Neural cell (in vitro differentiated cells): ENCODE data around the gene GTPBP2.

Experiments
- CTCF ChIP-seq: fragments of 450-650 bp; IDR thresholded peaks from 2 replicates; pipeline ENCODE4 v1.5.1; 2014; ENCODE audit warnings: antibody characterized with exemption, mild to moderate bottlenecking, moderate library complexity; ENCODE audit not compliant: poor library complexity, severe bottlenecking
- EP300 ChIP-seq: fragments of 450-650 bp; conservative IDR thresholded peaks from 2 replicates; pipeline ENCODE4 v1.6.1; 2014; ENCODE audit warnings: antibody characterized with exemption, mild to moderate bottlenecking, moderate library complexity; ENCODE audit not compliant: poor library complexity, severe bottlenecking
- EZH2 ChIP-seq: fragments of 200-600, 300-800 bp; shearing (Covaris generic), sonication (generic); IDR thresholded peaks from 2 replicates; pipeline ENCODE4 v1.6.1; 2014; ENCODE audit warnings: antibody characterized with exemption, low read length, borderline replicate concordance, mild to moderate bottlenecking; ENCODE audit not compliant: insufficient read depth, poor library complexity, severe bottlenecking
- MXI1 ChIP-seq: fragments of 450-650 bp; conservative IDR thresholded peaks from 2 replicates; pipeline ENCODE4 v1.6.1; 2014; ENCODE audit warnings: antibody characterized with exemption, mild to moderate bottlenecking; ENCODE audit not compliant: poor library complexity, severe bottlenecking
- POLR2AphosphoS5 ChIP-seq: IDR thresholded peaks from 2 replicates; pipeline ENCODE4 v1.6.1; 2012
- RAD21 ChIP-seq: fragments of 450-650 bp; conservative IDR thresholded peaks from 2 replicates; pipeline ENCODE4 v1.6.1; 2014; ENCODE audit warnings: antibody characterized with exemption, mild to moderate bottlenecking, moderate library complexity
- REST ChIP-seq: IDR thresholded peaks from 2 replicates; pipeline ENCODE4 v1.6.1; 2012; ENCODE audit warnings: borderline replicate concordance
- TAF1 ChIP-seq: IDR thresholded peaks from 2 replicates; pipeline ENCODE4 v1.6.1; 2012; ENCODE audit warnings: low read depth

- TF ChIP-seq CTCF (no peak), REST (no peak), RAD21 (no peak), EP300 (no peak), TAF1 (no peak), EZH2 (no peak), POLR2AphosphoS5 (no peak), MXI1 (no peak)
Measured at GRCh38 chr6:43579171-43579570, 49.9 kb downstream of the GTPBP2 start.
